DMS53 treated with DMSO at 0.1 percent for 48 hours (cell line): ENCODE results near the gene CHMP2A.
"Not testable (repeated sequence)": the region's sequence is repeated elsewhere in the genome, so short reads cannot be mapped to it uniquely, and the experiment has no call there.

Experiments
- DNase-seq: peaks from one replicate; lab custom pipeline; 2025; ENCODE audit not compliant: unreplicated experiment; lab: John Stamatoyannopoulos, UW

The CHMP2A gene

GRCh38 chr19:58513694-58514563 lies 41.0 kb downstream of the CHMP2A start:
- peak; percentile 96 for DNase-seq

- DNase-seq, result no peak
Measured at GRCh38 chr19:58513213-58513693, 41.7 kb downstream of the CHMP2A start.

GRCh38 chr19:58511353-58512208 lies 43.3 kb downstream of the CHMP2A start, which contains the start of gene SLC27A5:
Gene SLC27A5 (minus strand): TSS chr19:58511992. CDS start chr19:58511955, 37 bp downstream.
- no peak for DNase-seq

GRCh38 chr19:58510084-58510862 lies 44.6 kb downstream of the CHMP2A start:
- DNase-seq, result no peak

GRCh38 chr19:58509731-58510083 lies 45.2 kb downstream of the CHMP2A start:
- DNase-seq, result no peak

GRCh38 chr19:58507602-58508223 lies 47.2 kb downstream of the CHMP2A start:
- DNase-seq, result not testable (repeated sequence)
